ENCODE measurements around the gene CDK14.

CDK14 gene

DNA sequence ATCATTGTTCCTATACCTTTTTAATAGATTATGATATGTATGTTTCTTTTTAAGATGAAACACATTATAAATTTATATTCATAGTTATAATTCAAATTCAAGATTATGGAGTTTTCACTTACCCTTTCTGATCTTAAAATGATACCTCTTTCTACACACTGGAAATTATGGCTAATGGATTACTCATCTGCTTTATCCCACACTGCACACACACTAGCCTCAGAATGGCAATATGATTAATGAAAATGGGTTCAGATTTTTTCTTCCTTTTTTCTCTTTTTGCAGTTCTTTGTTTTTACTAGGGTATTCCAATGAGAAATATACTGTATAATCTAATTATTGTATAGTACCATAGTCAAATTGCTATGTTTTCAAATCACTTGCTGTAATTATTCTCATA, 585.8 kb downstream of the CDK14 start:
- no peak for DNase-seq

DNA sequence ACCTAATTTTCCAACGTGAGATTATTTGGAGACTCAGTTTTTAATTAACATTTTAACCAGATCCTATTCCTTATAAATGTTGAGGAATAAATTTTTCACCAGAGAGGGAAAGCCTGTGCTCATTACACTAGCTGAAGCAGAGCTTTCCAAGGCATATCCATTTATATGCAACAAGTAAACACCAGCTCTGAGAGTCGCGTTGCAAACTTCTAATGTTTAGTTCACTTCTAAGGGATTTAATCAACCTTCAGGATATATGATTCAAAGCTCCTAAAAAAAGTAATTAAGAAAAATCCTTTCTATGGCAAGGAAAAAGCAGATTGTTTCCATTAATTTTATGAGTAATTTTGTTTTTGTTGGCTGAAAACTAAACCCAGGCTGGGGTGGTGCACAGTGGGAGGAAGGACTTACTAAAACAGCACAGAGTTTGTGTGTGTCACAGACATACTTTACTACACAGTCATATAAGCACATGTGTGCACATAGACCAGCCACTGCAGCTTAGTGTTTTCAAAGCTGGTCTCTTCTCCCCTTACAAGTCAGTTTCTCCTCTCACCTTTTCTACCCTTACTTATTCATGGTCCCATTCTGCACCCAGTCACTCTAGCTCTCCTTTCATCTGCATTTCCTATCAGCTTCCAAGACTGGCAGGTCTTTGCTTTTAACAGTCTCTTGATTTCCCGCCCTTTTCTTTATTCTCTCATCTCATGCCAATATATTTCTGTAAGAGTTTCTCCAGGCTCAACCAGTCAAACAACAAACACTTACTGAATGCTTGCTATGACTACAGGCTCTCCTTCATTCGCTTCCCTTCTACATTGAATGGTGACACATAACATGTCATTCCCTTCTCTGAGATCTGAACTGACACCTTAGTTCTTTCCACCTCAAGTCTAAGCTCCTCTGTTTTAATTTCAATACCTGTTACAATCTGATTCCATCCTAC, 587.0 kb downstream of the CDK14 start:
- no peak for DNase-seq

DNA sequence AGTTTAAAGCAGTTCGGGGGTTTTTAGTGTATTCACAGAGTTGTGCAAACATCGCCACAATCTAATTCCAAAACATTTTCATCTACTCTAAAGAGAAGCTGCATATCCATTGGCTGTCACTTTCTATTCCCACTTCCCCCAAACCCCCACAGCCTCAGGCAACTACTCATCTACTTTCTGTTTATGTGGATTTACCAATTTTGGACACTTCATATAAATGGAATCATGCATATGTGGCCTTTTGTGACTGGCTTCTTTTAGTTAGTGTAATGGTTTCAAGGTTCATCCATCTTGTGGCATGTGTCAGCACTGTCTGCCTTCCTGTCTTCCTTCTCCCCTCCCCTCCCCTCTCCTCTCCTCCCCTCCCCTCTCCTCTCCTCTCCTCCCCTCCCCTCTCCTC, 589.6 kb downstream of the CDK14 start:
- no peak for DNase-seq

DNA sequence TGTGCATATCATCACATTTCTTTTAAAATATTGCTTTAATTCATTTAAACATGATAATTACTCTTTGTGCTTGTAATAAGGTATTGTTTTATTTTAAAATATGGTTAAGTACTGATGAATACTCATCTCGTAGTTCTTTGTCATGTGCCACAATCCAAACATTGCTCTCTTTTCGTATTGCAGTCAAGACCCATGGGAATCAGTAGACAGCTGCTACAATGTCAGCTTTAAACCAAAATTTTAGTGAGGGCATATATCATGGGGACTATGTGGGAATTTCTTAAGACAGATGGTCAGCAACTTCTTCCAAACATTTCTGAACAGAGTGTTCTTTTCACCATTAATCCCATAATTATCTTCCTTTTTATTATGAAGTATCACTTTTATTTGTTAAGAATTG, 590.9 kb downstream of the CDK14 start:
- no peak for DNase-seq

DNA sequence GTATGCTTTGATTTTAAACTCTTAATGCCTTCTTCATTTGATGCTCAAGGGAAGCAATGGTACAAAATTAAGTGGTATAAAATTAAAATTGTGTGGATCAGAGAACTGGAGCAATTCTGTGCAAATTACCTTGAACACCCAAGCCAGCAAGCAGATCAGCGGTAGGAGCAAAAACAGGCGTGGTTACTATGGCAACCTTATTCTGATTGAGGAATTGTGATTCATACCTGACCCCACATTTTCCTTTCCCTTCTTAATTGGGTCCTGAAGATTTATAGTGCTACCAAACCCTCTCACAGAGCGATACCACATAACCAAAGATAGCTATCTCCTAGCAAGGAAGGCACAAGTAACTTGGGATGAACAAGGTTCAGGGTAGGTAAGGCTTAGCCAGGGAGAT, 595.6 kb downstream of the CDK14 start:
- no peak for DNase-seq

DNA sequence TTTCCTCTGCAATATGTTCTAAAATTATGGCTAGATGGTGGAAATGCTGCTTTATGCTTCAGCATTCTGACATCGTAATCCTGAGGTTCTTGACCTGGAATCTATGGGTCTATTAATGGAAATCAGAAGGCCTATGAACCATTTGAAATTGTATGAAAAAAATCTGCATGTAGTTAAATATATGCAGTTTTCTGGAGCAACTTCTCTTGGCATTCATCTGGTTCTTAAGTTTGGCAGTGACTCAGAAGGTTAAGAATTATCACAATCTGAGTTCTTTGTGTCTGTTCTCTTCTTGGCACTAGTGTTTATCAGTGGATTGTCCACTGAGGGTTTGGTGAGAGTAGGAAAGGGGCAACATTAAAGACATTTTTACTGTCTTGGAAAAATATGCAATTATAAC, 597.0 kb downstream of the CDK14 start:
- no peak for DNase-seq

DNA sequence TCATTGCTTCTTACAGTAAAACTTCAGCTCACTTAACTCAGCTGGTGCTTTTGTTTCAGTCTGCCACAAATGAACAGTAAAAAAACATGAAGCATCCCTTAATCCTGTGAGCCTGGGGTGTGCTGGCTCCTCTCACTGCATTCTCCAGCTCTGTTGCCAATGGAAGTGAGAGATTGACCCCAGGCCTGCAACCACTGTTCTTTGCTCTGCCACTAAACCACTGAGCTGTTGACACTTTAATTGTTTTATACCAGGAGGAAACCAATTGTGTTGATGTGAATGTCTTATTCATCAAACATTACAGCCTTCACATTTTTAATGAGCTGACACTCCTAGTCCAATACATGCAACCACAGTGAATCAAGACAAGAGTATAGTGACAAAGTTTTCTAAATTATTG, 598.7 kb downstream of the CDK14 start:
- no peak for DNase-seq

DNA sequence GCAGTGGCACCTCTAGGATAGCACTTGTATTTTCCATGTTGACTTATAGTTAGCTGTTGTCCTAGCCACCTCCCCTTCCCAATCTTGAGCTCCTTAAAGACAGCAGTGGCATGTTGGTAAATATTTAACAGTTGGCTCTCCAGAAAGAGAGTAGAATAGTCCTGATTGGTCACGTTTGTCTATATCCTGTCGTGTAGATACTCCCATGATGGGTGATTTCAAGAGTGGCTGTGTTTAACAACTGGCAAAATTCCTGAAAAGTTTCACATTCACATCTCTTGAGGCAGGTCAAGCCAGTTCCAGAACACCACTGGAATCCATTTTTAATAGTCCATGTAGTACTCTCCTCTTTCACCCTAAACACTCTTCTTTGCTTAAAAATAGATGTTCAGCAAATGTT, 599.9 kb downstream of the CDK14 start:
- DNase-seq: no peak

DNA sequence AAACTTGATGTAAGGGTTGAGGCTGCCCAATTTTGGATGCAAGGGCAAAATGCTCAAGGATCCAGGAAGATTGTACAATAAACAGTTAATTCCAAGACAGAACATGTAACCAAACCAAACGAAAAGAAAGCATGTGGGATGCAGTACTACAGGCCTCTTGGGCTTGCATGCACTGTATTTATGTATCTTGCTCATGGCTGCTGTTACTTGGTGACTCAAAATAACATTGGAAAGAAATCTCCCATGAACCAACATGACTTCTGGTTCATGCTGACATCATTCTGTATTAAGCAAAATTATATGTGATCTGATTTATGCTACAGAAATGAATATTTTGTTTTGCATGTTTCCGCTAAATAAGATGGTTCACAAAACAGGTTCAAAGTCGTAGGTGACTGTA, 602.2 kb downstream of the CDK14 start:
- no peak for DNase-seq

DNA sequence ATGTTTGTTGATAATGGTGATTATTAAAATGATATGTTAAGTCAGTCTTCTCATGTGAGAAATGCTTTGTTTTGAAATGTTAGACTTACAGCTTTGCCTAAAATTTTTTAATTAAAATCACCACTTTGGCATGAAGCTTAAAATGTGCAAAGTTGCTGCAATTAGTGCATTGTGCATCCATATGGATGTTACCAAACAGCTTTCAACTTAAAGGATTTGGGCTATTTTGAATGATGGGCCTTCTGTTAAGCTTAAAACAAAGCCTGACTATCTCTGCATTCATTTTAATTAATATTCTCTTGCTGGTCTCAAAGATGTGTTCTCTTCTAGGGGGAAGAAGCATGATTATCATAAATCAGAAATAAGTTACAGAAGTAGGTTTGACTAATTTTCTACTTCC, 603.5 kb downstream of the CDK14 start:
- no peak for DNase-seq

DNA sequence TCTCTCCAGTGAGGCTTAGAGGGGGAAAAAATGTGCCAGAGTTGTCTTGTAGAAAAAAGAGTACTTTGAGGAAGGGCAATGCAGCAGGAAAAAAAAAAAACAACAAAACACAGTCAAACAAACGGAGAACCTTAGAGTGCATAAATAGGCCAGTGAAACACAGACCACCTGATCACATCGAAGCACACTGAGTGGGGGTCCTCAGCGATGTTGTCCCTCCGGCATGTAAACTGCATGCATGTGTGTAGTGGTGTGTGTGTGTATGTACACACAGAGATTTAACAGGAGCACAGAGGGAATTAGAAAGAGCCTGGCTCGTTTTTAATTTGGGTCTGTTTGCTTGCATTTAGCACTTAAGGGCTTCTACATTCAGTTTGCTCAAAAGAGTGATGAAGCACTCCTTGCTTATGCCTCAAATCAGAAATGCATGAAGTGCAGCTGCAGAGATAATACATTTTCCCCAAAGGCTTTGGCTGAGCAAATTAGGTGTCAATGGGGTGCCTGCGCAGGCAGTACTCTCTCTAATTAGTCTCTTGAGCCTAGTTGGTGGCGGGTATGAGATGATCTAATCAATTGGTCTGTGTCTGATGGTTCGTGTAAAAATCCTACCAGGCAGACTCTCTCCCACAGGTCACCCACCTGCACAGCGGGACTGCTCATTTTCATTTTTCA, 605.5 kb downstream of the CDK14 start:
- DNase-seq: no peak

DNA sequence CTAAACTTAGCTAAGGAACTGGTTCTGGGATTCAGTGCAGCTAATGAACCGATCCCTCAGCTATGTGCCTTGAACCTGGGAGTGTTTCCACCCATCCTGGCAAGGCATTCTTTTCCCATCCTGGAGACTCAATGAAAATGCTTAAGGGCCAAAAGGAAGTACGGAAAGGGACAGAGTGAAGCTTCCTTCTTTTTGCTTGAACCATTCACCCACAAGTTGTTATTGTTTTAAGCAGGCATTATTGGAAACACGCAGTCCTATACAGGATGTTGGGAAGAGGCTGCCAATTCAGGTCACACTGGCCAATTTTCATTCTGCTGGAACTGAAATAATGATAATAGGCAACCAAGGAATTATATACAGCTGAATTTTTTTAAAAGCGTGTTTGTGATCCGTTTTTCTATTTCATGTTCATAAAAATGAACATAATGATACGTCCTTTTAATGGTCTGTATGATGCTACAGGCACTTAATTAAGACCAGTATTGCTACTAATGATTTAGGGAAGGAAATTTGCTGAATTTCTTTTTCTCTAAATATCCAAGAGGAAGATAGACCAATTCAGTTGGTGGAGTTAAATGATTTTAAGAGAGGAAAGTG, 610.3 kb downstream of the CDK14 start:
- no peak for DNase-seq

DNA sequence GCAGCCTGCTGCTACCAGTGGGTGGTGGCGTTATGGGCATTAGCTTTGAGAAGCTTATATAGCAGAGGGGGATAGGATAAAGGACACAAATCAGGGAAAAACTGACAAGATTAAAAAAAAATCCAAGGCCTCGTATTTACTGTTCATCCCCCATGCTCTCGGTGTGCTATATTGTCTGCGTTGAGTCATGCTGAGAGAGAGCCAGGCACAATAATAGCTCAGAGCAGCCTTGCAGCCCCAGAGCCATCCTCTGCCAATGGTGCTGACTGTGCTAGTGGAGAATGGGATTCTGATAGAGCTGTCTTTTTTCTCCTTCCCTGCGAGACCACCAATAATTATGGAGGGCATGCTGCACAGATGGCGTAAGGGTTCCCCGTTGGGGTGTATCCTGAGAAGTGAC, 616.5 kb downstream of the CDK14 start:
- DNase-seq: no peak

DNA sequence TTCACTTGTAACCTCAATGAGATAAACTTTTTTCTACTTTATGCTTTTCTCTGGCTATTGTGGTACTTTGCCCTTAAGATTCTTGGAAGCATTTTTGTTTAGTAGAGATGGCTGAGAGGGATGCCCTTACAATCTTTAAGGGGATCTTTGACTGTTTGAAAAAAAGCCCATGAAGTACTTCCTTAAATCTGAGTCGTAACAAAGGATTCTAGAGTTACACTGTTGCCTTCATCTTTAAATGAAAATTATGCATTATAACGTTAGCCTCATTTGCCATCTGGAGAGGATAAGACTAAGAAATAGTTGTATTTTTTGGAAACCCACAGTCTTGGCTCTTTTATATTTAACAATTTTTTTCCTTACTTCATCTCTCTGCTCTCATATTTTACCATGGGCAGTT, 630.3 kb downstream of the CDK14 start:
- no peak for DNase-seq

DNA sequence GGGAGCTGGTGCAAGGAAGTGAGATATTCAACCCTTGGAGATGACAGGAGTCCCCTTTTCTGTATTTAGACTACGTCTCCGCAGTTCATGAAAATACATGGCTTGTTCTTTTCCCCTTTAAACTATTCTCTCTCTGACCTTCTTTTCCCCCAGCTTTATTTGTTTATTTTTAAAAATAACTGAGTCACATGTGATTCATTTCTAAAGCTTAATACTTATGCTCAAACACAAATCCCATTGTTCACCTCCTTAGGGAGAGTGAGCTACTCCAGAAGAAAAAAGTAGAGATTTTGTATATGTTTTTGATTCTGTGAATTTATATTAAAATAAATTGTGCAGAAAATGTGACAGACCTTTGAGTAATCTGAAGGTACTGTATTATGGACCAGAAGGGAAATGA, 632.2 kb downstream of the CDK14 start:
- no peak for DNase-seq

DNA sequence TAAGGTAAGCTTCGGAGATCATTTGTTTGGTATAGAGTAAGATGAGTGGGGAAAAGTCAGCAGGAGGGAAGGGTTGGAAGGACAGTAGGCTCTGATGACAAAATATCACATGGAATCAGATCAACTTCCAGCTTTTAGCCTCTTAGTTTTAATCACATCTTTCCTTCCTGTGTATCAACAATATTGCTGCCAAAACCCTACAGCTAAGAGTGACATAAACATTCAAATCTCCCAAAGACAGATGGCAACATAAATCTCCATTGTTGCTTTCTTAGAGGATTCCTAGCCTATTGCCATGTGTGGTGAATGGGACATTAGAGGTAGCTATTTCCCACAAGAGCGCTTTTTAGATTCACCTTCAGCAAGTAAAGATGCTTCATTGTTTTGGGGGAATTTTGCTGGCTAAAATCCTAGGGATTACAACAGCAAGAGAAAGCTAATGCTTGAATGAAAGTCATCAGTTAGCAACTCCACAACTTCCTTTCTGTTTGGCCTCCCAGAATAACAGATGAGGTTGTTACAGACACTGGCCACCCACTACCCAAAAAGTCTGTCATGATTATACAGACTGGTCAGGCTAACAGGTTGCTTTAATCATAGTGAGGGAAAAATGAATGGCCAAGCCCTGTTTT, 632.9 kb downstream of the CDK14 start:
- no peak for DNase-seq

DNA sequence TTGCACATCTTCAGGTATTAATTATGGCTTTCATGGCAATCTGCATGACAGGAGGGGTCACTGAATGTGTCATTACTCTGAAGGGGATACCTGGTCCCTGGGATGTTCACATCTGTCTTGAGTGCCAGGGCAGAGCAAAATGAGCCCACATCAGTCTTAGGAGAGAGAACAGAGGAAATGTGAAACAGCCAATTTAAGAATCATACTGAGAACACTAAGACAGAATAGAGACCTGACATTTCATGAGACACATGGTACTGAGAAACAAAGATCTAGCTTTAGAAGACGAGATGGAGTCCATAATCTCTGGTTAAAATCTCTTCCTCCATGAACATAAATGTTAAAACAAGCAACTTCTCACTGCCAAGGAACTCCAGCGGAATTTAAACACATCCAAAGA, 634.0 kb downstream of the CDK14 start:
- no peak for DNase-seq

DNA sequence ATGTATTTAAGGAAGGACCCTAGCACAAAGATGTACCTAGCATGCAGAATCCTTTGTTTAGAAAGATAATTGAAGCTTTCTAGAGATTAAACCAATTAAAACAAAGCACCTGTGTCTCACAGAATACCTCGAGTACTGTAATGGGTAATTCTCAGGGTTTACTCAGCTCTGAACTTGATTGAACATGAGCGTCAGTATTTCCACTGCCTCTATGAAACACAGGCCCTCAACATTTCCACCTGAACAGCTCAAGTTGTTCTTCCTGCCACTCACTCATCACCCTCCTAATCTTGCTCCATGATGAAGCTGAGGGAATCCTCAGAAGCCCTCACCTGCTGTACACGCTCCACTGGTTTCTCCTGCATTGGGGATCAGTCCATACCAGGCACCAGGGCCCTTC, 634.4 kb downstream of the CDK14 start:
- DNase-seq: no peak

DNA sequence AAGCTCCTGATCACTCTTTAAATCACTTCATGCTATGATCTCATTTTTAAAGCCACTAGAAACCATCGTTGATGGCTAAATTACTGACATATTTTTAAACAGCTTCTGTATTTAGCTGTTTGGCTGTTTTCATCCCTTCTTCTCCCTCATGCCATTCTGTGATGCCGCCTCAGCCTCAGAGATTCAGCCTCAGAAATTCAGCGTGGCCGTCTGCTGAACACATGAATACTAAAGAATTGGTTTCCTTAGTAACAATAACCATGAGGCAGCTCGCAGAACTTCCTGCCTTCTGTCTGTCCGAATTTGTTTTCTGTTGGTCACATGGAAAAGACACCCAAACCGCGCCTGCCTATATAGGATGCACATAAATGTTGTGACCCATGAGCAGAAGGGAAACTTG, 637.1 kb downstream of the CDK14 start:
- no peak for DNase-seq

DNA sequence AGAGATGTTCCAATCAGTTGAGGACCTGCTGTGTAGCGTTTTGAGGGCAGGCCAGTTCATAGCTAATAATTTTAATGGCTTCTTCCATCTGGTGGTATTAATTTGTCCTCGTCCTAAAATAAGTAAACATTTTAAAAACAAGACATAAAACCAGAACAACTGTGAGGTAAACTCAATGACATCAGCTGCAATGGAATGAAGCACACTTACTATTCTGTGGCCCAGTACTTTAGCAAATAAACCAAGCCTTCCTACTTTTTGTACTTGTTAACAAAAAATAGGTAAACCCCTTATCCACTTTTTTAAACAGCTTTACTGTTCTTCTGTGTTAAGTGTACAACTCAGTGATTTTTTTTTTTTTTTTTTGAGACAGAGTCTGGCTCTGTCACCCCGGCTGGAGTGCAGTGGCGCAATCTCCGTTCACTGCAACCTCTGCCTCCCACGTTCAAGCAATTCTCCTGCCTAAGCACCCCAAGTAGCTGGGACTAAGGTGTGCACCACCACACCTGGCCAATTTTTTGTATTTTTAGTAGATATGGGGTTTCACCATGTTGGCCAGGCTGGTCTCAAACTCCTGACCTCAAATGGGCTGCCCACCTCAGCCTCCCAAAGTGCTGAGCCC, 639.2 kb downstream of the CDK14 start:
- no peak for DNase-seq

DNA sequence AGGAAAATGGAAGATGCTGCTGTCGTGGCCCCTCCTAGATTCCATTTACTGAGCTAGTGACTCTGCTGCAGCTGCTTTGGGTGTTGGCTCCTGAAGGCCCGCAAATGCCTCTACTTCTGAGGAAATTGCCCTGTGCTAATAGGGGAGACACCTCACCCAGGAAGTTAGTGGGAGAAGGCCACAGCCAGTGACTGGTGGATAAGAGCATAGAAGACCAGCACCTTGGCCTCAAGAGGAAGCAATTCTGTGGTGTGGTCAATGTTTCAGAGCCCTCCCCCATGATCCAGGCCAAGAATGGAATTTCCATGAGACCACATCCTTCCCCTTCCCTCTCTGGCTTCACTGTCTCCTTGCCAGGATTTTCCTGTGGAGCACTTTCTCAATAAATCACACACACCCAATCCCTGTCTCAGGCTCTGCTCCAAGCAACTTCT, 643.1 kb downstream of the CDK14 start:
- no peak for DNase-seq

DNA sequence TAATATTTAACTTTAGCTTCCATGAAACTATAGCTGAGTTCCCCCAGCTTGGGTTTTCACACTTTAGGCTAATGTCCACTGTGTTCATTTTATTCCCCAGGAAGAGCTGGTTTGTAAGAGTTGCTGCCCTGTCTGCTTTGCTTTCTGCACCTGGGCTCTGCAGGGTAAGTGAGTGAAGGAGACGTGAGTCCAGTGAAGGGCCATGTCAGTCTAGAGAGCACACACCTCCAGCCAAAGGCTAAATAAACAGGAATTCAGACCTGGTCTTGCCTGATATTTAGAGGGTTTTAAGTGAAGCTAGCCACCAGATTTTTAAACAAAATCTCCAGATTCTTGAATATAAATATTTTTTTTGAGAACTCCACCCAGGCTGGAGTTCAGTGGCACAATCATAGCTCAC, 643.7 kb downstream of the CDK14 start:
- no peak for DNase-seq

DNA sequence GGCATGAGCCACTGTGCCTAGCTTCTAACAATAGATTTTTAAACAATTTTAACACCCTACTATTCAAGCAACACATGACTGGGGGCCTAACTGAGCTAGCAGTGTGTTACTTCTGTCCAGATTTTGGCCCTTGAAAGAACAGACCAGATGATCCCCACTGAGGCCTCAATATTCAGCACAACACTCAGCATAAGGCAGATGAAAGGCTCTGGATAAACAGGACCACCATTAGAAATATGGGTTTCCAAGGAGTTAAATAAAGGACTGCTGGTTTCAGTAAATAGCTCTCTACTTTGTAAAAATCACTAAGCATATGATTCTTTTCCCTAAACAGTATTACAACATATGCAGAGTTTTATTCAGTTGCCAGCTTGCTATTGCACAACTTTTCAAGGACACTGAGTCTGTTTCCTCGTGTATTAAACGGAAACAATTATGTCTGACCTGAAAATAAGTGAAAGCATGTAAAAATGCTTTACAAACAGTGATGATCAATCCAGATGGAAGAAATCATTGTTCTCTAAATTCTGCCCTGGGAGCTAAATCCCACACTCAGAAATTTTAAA, 644.3 kb downstream of the CDK14 start:
- DNase-seq: no peak
